Mesenchymal stem cell (in vitro differentiated cells and primary cell): ENCODE data around the gene WDR70.
A peak's percentile ranks its signal among the peaks of the same experiment; 100 is the strongest.

ENCODE experiments used
- DNase-seq: peaks from one replicate; pipeline ENCODE4 v3.0.0-alpha.2; 2013
- H2AFZ ChIP-seq: one replicate; pipeline ENCODE4 v1.6.1; 2013; ENCODE audit warnings: low read depth, mild to moderate bottlenecking, control low read depth, inconsistent platforms, low read length, moderate library complexity
- H2AK5ac ChIP-seq: 2 replicates; pipeline ENCODE4 v1.6.1; 2013; ENCODE audit warnings: low read length, moderate library complexity, mild to moderate bottlenecking, inconsistent platforms; ENCODE audit not compliant: severe bottlenecking
- H2BK120ac ChIP-seq: one replicate; pipeline ENCODE4 v1.6.1; 2013; ENCODE audit warnings: low read depth, mild to moderate bottlenecking, inconsistent platforms, low read length, moderate library complexity
- H2BK12ac ChIP-seq, 2 experiments: one replicate each; pipeline ENCODE4 v1.6.1; 2013; ENCODE audit warnings: inconsistent platforms in 2 of 2, low read length in 2 of 2, mild to moderate bottlenecking in 2 of 2, moderate library complexity in 2 of 2, control low read depth in 1 of 2
- H2BK15ac ChIP-seq: one replicate; pipeline ENCODE4 v1.6.1; 2013; ENCODE audit warnings: mild to moderate bottlenecking, low read depth, inconsistent platforms; ENCODE audit not compliant: poor library complexity, severe bottlenecking
- H2BK5ac ChIP-seq: 2 replicates; pipeline ENCODE4 v1.6.1; 2013; ENCODE audit warnings: low read depth, mild to moderate bottlenecking, low read length, control low read depth, inconsistent platforms; ENCODE audit not compliant: poor library complexity, severe bottlenecking
- H3K14ac ChIP-seq, 2 experiments: one replicate each; pipeline ENCODE4 v1.6.1; 2013; ENCODE audit warnings: inconsistent platforms in 2 of 2, low read length in 2 of 2, control low read depth in 1 of 2, mild to moderate bottlenecking in 1 of 2, moderate library complexity in 1 of 2
- H3K18ac ChIP-seq, 2 experiments: one replicate each; pipeline ENCODE4 v1.6.1; 2013; ENCODE audit warnings: inconsistent platforms in 2 of 2, low read length in 2 of 2, control low read depth in 1 of 2, low read depth in 1 of 2, mild to moderate bottlenecking in 1 of 2
- H3K23ac ChIP-seq, 2 experiments: one replicate each; pipeline ENCODE4 v1.6.1; 2013; ENCODE audit warnings: inconsistent platforms in 2 of 2, low read length in 2 of 2, mild to moderate bottlenecking in 2 of 2, moderate library complexity in 2 of 2, control low read depth in 1 of 2
- H3K27ac ChIP-seq: 2 replicates; pipeline ENCODE4 v1.5.1; 2013; ENCODE audit warnings: mild to moderate bottlenecking, moderate library complexity, low read length, control low read depth, inconsistent platforms; ENCODE audit not compliant: poor library complexity, severe bottlenecking
- H3K27me3 ChIP-seq, 2 experiments: 2 replicates each; pipeline versions ENCODE4 v1.6.1 to v1.7.0; 2013; ENCODE audit warnings: low read length in 2 of 2, mild to moderate bottlenecking in 2 of 2, moderate library complexity in 2 of 2, control low read depth in 1 of 2, inconsistent platforms in 1 of 2; ENCODE audit not compliant: control insufficient read depth in 1 of 2, insufficient read depth in 1 of 2
- H3K36me3 ChIP-seq, 2 experiments: 2 replicates each; pipeline versions ENCODE4 v1.6.1 to v1.7.0; 2013; ENCODE audit warnings: low read length in 2 of 2, control low read depth in 1 of 2, inconsistent platforms in 1 of 2, low read depth in 1 of 2, mild to moderate bottlenecking in 1 of 2; ENCODE audit not compliant: insufficient read depth in 2 of 2, control insufficient read depth in 1 of 2
- H3K4ac ChIP-seq, 2 experiments: one replicate each; pipeline ENCODE4 v1.6.1; 2013; ENCODE audit warnings: inconsistent platforms in 2 of 2, low read length in 2 of 2, mild to moderate bottlenecking in 2 of 2, moderate library complexity in 2 of 2, control low read depth in 1 of 2, low read depth in 1 of 2
- H3K4me1 ChIP-seq: 2 replicates; pipeline ENCODE4 v1.6.1; 2013; ENCODE audit warnings: low read depth, low read length, control low read depth; ENCODE audit not compliant: control insufficient read depth, insufficient read depth
- H3K4me2 ChIP-seq: 2 replicates; pipeline ENCODE4 v1.6.1; 2013; ENCODE audit warnings: low read length, mild to moderate bottlenecking, inconsistent platforms; ENCODE audit not compliant: poor library complexity, severe bottlenecking
- H3K4me3 ChIP-seq, 2 experiments: 2 replicates each; pipeline versions ENCODE4 v1.5.1 to v1.7.0; 2013; ENCODE audit warnings: low read length in 2 of 2, mild to moderate bottlenecking in 2 of 2, control low read depth in 1 of 2, low read depth in 1 of 2; ENCODE audit not compliant: insufficient read depth in 1 of 2
- H3K79me1 ChIP-seq: replicated peaks from 2 replicates; pipeline ENCODE4 v1.6.1; 2013; ENCODE audit warnings: mild to moderate bottlenecking, control low read depth, low read length, inconsistent platforms; ENCODE audit not compliant: poor library complexity, severe bottlenecking
- H3K9ac ChIP-seq: 2 replicates; pipeline ENCODE4 v1.7.0; 2013; ENCODE audit warnings: mild to moderate bottlenecking, low read length, moderate library complexity
- H3K9me3 ChIP-seq: 2 replicates; pipeline ENCODE4 v1.7.0; 2013; ENCODE audit warnings: mild to moderate bottlenecking, low read length; ENCODE audit not compliant: control insufficient read depth
- H4K8ac ChIP-seq: one replicate; pipeline ENCODE4 v1.6.1; 2013; ENCODE audit warnings: inconsistent platforms, mild to moderate bottlenecking, low read length, moderate library complexity
- H4K91ac ChIP-seq: one replicate; pipeline ENCODE4 v1.6.1; 2013; ENCODE audit warnings: mild to moderate bottlenecking, low read length, inconsistent platforms
- WGBS: methylation state at CpG from one replicate; pipeline ENCODE4 v1.1.7; 2013; ENCODE audit warnings: mixed read lengths; 5-methylcytosine and 5-hydroxymethylcytosine counted together

Gene WDR70

GRCh38 chr5:37554405-37554739 lies 175.3 kb downstream of the WDR70 start:
- Histone ChIP-seq H4K91ac (peak overlapping the region; percentile 62), H2BK120ac (no peak overlapping the region), H2AK5ac (no peak overlapping the region), H2BK15ac (no peak overlapping the region), H3K4me2 (no peak overlapping the region), H2BK12ac (peak overlapping the region in 1 of 2 experiments; percentile 18), H3K4me3 (no peak overlapping the region), H4K8ac (no peak overlapping the region), H3K18ac (no peak overlapping the region), H3K4ac (no peak overlapping the region), H3K4me1 (no peaks in the 10 kb centered on the region), H3K36me3 (no peaks in the 10 kb centered on the region), H3K27me3 (no peaks in the 10 kb centered on the region), H3K14ac (no peak overlapping the region), H2BK5ac (no peak overlapping the region), H3K23ac (no peak overlapping the region), H3K9ac (no peak overlapping the region), H2AFZ (no peak overlapping the region), H3K9me3 (peaks cover 9% of the 10 kb centered on the region), H3K27ac (no peak overlapping the region), H3K79me1 (peaks cover 15% of the 10 kb centered on the region)
- no peak for DNase-seq
- 73% methylated on average over 2 of the region's 2 CpGs for WGBS

DNA sequence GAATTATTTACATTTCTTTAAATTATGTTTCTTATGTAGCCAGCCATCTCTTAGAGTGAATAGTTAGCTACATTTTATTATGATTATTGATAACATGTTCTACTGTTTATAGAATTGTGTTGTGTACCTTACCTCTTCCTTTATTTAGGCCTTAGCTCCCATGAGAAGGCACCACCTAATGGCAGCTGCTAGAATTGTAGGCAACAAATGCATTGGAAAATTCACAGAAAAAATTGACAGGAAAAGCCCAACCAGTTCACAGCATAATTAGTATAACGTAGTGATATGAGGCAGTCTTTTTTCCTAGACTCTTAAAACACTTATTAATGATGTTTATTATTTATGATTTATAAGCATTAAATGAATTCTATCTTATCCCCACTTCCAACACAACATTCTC lies 175.8 kb downstream of the WDR70 start:
- Histone ChIP-seq H3K23ac (no peak overlapping the region), H3K14ac (no peak overlapping the region), H3K4me3 (no peak overlapping the region), H3K79me1 (peaks cover 12% of the 10 kb centered on the region), H4K8ac (no peak overlapping the region), H3K36me3 (no peaks in the 10 kb centered on the region), H2BK15ac (no peak overlapping the region), H2BK120ac (no peak overlapping the region), H2AK5ac (no peak overlapping the region), H3K9ac (no peak overlapping the region), H3K4me2 (no peak overlapping the region), H3K4me1 (no peaks in the 10 kb centered on the region), H2BK5ac (no peak overlapping the region), H2BK12ac (no peak overlapping the region), H2AFZ (no peak overlapping the region), H3K27me3 (no peaks in the 10 kb centered on the region), H3K4ac (no peak overlapping the region), H3K18ac (no peak overlapping the region), H3K9me3 (peaks cover 9% of the 10 kb centered on the region), H3K27ac (no peak overlapping the region), H4K91ac (no peak overlapping the region)
- no peak for DNase-seq
- WGBS, result no CpG with 5 or more reads among the region's 1 CpG

GRCh38 chr5:37557734-37558293 lies 178.7 kb downstream of the WDR70 start:
- Histone ChIP-seq H3K4me1 (no peaks in the 10 kb centered on the region), H3K9me3 (peaks cover 9% of the 10 kb centered on the region), H3K27ac (no peak overlapping the region), H4K91ac (no peak overlapping the region), H3K4ac (no peak overlapping the region), H2BK12ac (no peak overlapping the region), H3K4me3 (no peak overlapping the region), H3K14ac (no peak overlapping the region), H3K36me3 (no peaks in the 10 kb centered on the region), H2AFZ (no peak overlapping the region), H2BK15ac (no peak overlapping the region), H4K8ac (no peak overlapping the region), H2BK5ac (no peak overlapping the region), H2AK5ac (no peak overlapping the region), H3K79me1 (peaks cover 14% of the 10 kb centered on the region), H2BK120ac (no peak overlapping the region), H3K4me2 (no peak overlapping the region), H3K18ac (no peak overlapping the region), H3K9ac (no peak overlapping the region), H3K27me3 (no peaks in the 10 kb centered on the region), H3K23ac (no peak overlapping the region)
- DNase-seq, result no peak
- no CpG with 5 or more reads among the region's 2 CpGs for WGBS

- no peak overlapping the region for H2BK15ac ChIP-seq
- H2BK120ac ChIP-seq, result no peak overlapping the region
- H2AFZ ChIP-seq, result no peak overlapping the region
- H4K91ac ChIP-seq, result no peak overlapping the region
- H3K14ac ChIP-seq, result no peak overlapping the region
- no peak overlapping the region for H3K23ac ChIP-seq
- H2AK5ac ChIP-seq, result no peak overlapping the region
- no peak overlapping the region for H3K27ac ChIP-seq
- DNase-seq, result no peak
- no peak overlapping the region for H3K9ac ChIP-seq
- no peak overlapping the region for H3K4me2 ChIP-seq
- H4K8ac ChIP-seq, result no peak overlapping the region
- H3K27me3 ChIP-seq, result no peaks in the 10 kb centered on the region
- no peaks in the 10 kb centered on the region for H3K9me3 ChIP-seq
- no peak overlapping the region for H3K4me3 ChIP-seq
- H3K36me3 ChIP-seq, result no peaks in the 10 kb centered on the region
- peaks cover 10% of the 10 kb centered on the region for H3K79me1 ChIP-seq
- no peak overlapping the region for H2BK12ac ChIP-seq
- no CpG with 5 or more reads among the region's 2 CpGs for WGBS
- H3K4ac ChIP-seq, result no peak overlapping the region
- no peak overlapping the region for H2BK5ac ChIP-seq
- no peaks in the 10 kb centered on the region for H3K4me1 ChIP-seq
- H3K18ac ChIP-seq, result no peak overlapping the region
Observed at GRCh38 chr5:37565062-37565670, 186.0 kb downstream of the WDR70 start.
